ENCODE measurements around the gene ARL5A.

Gene ARL5A

GRCh38 chr2:151769606-151770005, 58.6 kb downstream of the ARL5A start:
- no peak for DNase-seq (ENCODE audit: low read depth in 1 of 2, low spot score in 1 of 2)

- no peak for DNase-seq (ENCODE audit: low read depth in 1 of 2, low spot score in 1 of 2)
Observed at GRCh38 chr2:151767536-151767935, 60.7 kb downstream of the ARL5A start.

- no peak for DNase-seq (ENCODE audit: low read depth in 1 of 2, low spot score in 1 of 2)
Observed at GRCh38 chr2:151766437-151767153, 61.6 kb downstream of the ARL5A start.

- no peak for DNase-seq (ENCODE audit: low read depth in 1 of 2, low spot score in 1 of 2)
Observed at GRCh38 chr2:151765760-151766410, 62.3 kb downstream of the ARL5A start.

GRCh38 chr2:151762694-151763093, 65.5 kb downstream of the ARL5A start:
- DNase-seq (ENCODE audit: low read depth in 1 of 2, low spot score in 1 of 2): no peak

- DNase-seq (ENCODE audit: low read depth in 1 of 2, low spot score in 1 of 2): no peak
Observed at GRCh38 chr2:151761687-151762086, 66.5 kb downstream of the ARL5A start.

- no peak for DNase-seq (ENCODE audit: low read depth in 1 of 2, low spot score in 1 of 2)
Observed at GRCh38 chr2:151761193-151761592, 67.0 kb downstream of the ARL5A start.

DNA sequence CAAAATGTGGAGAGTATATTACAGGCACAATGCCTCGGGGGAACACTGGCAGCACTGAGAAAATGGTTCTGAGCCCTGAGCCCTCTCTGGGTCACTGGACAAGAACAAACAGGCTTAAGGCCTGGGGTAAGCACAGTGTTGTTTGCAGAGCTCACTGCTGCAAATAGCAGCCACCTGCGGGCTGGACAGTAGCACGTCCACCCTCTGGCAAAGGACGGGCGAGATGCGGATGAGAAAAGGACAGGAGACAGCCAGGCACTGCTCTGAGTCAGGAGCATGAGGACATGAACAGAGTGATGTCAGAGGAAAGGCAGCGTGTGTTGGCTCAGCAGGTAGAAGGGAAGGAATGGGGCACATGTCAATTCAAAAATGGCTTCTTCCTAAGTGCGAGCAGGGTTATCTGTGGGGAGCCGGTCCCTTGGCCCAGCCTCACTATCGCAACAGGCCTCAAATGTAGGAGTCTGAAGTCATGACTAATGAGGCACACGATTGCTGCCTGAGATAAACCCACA, 68.0 kb downstream of the ARL5A start:
- no peak for DNase-seq (ENCODE audit: low read depth in 1 of 2, low spot score in 1 of 2)

- DNase-seq (ENCODE audit: low read depth in 1 of 2, low spot score in 1 of 2): no peak
Observed at GRCh38 chr2:151758744-151759143, 69.5 kb downstream of the ARL5A start.

DNA sequence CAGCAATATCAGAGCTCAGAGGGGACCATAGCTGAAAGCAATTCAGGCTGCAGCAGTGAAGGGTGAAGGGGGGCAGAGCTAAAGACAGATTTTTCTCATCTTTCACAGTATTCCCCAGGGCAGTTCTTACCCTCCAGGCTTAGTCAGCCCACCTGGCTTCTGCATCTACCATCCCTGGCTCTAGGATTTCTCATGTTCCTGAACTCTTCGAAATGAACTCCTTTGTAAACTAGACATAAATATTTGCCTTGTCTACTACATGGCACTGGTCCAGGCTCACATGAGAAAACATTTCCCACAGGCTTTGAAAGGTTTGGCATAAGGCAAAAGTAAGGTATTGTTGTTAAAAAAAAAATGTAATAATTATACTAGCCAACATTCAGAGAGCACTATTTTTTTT, 70.4 kb downstream of the ARL5A start:
- DNase-seq (ENCODE audit: low read depth in 1 of 2, low spot score in 1 of 2): no peak

DNA sequence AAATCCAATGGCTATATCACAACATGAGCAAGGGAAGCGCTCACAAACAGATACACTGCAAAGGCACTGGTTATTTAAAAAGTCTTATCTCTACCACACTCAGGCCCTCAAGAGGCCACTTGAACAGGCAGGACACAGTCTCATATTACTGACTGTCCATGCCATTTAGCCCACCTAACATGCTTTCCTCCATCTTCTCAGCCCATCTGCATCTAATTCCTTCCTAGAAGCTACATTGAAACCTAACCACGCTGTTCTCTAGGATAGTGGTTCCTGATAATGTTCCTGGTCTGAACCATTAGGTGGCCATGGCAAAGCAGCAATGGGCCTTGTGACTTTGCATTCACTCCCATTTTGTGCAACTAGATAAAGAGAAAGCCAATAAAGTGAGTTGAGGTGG, 71.4 kb downstream of the ARL5A start:
- DNase-seq (ENCODE audit: low read depth in 1 of 2, low spot score in 1 of 2): no peak

- no peak for DNase-seq (ENCODE audit: low read depth in 1 of 2, low spot score in 1 of 2)
Observed at GRCh38 chr2:151754253-151754897, 73.8 kb downstream of the ARL5A start.

DNA sequence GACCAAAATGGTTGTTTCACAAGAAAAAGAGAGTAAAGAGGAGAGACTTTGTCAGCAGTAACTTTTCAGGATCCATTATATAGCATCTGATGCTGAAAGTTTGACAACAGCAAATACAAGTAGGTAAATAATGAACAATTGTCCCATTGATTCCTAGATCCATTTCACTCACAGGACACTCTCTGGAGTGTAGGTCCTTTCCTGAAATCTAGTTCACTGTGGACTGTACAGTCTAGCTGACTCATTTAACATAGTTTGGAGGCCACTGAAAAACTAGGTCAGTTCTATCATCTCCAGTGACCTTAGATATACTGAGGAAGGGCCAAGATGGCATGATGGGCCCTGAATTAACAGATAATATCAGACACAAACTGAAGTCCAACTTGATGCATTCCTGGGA, 74.7 kb downstream of the ARL5A start:
- DNase-seq (ENCODE audit: low read depth in 1 of 2, low spot score in 1 of 2): no peak

All from stimulated activated CD4-positive, alpha-beta T cell treated with anti-CD3 and anti-CD28 coated beads, Interleukin-15, amount 100 ng/mL, for 1 hour (primary cell).